H1 (cell line): ENCODE results near the gene LIMK1.

Experiments used
- CTCF ChIP-seq, 3 experiments: IDR thresholded peaks; 1 replicate in 2 of 3; 2 replicates in 1 of 3; pipeline versions ENCODE4 v1.5.1 to v1.6.1; 2011; ENCODE audit warnings: low read length in 3 of 3, mild to moderate bottlenecking in 3 of 3, inconsistent platforms in 2 of 3, low read depth in 1 of 3, moderate library complexity in 1 of 3; ENCODE audit not compliant: insufficient read depth in 1 of 3; ENCODE audit errors: control extremely low read depth in 1 of 3
- HDAC2 ChIP-seq, 2 experiments: fragments of 300-600 bp in 1 of 2; sonication (generic) in 1 of 2; IDR thresholded peaks; 2 replicates each; pipeline ENCODE4 v1.6.1; 2011 to 2012; ENCODE audit warnings: low read depth in 2 of 2, low read length in 2 of 2, mild to moderate bottlenecking in 2 of 2, moderate library complexity in 2 of 2, borderline replicate concordance in 1 of 2, inconsistent platforms in 1 of 2

GRCh38 chr7:74057216-74057925 is 26.2 kb upstream of the LIMK1 start:
- TF ChIP-seq CTCF (IDR thresholded peaks at IDR 0.05; ENCODE audit: control extremely low read depth in 1 of 3, insufficient read depth in 1 of 3, low read depth in 1 of 3, low read length in 3 of 3) (no peak), HDAC2 (IDR thresholded peaks at IDR 0.05; ENCODE audit: borderline replicate concordance in 1 of 2, low read depth in 2 of 2, low read length in 2 of 2) (no peak)
